CD14-positive monocyte (primary cell): ENCODE results near the gene CATSPER4. TPM values are rescaled to one million over a fixed set of nuclear protein-coding genes. Genes with fewer than 3 reads are reported as not detected.
A peak's percentile ranks its signal among the peaks of the same experiment; 100 is the strongest.

Experiments used
- DNase-seq, 3 donors: peaks; one replicate each; pipeline ENCODE4 v3.0.0-alpha.2; 2011 to 2022
- H2AFZ ChIP-seq: 2 replicates; pipeline ENCODE4 v1.6.0; 2012; ENCODE audit warnings: mild to moderate bottlenecking, low read depth, low read length, inconsistent platforms; ENCODE audit not compliant: insufficient read depth, poor library complexity, severe bottlenecking
- H3K27ac ChIP-seq, 2 donors: 1 replicate in 1 of 2; 2 replicates in 1 of 2; pipeline ENCODE4 v1.5.1; 2012 to 2013; ENCODE audit warnings: low read length in 2 of 2, control low read depth in 1 of 2, inconsistent platforms in 1 of 2, low read depth in 1 of 2, mild to moderate bottlenecking in 1 of 2
- H3K27me3 ChIP-seq, 2 donors: one replicate each; pipeline versions ENCODE4 v1.6.0 to v1.6.1; 2011 to 2013; ENCODE audit warnings: low read length in 2 of 2; ENCODE audit not compliant: control insufficient read depth in 2 of 2, insufficient read depth in 2 of 2
- H3K36me3 ChIP-seq, 2 donors: replicated peaks in 1 of 2; 1 replicate in 1 of 2; 2 replicates in 1 of 2; pipeline versions ENCODE4 v1.5.1 to v1.6.1; 2012 to 2013; ENCODE audit warnings: low read length in 2 of 2, control low read depth in 1 of 2, inconsistent platforms in 1 of 2, mild to moderate bottlenecking in 1 of 2; ENCODE audit not compliant: insufficient read depth in 2 of 2, control insufficient read depth in 1 of 2
- H3K4me1 ChIP-seq, 2 donors: 1 replicate in 1 of 2; 2 replicates in 1 of 2; pipeline versions ENCODE4 v1.5.1 to v1.6.1; 2012 to 2013; ENCODE audit warnings: low read length in 2 of 2, control low read depth in 1 of 2, inconsistent platforms in 1 of 2, mild to moderate bottlenecking in 1 of 2, moderate library complexity in 1 of 2; ENCODE audit not compliant: insufficient read depth in 2 of 2, control insufficient read depth in 1 of 2
- H3K4me2 ChIP-seq: replicated peaks from 2 replicates; pipeline ENCODE3; 2012; ENCODE audit warnings: low read length, moderate library complexity, mild to moderate bottlenecking; ENCODE audit not compliant: poor library complexity, severe bottlenecking; ENCODE audit errors: extremely low read depth
- H3K4me3 ChIP-seq, 3 experiments: fragments of 200-600 bp in 1 of 3; sonication (generic) in 1 of 3; replicated peaks in 1 of 3; 1 replicate in 2 of 3; 2 replicates in 1 of 3; pipeline ENCODE4 v1.5.1; 2011 to 2013; ENCODE audit warnings: low read length in 3 of 3, mild to moderate bottlenecking in 3 of 3, control low read depth in 2 of 3, low read depth in 2 of 3, inconsistent platforms in 1 of 3, moderate library complexity in 1 of 3
- H3K79me2 ChIP-seq: 2 replicates; pipeline ENCODE4 v1.6.0; 2012; ENCODE audit warnings: mild to moderate bottlenecking, control low read depth, inconsistent platforms, low read length, moderate library complexity; ENCODE audit not compliant: insufficient read depth
- H3K9ac ChIP-seq: 2 replicates; pipeline ENCODE4 v1.6.0; 2017; ENCODE audit warnings: low read length, mild to moderate bottlenecking; ENCODE audit not compliant: insufficient read depth, poor library complexity, severe bottlenecking
- H3K9me3 ChIP-seq, 2 donors: replicated peaks in 1 of 2; 1 replicate in 1 of 2; 2 replicates in 1 of 2; pipeline versions ENCODE4 v1.5.1 to v1.6.1; 2012 to 2013; ENCODE audit warnings: low read length in 2 of 2, control low read depth in 1 of 2; ENCODE audit not compliant: control insufficient read depth in 1 of 2, insufficient read depth in 1 of 2
- H4K20me1 ChIP-seq: 2 replicates; pipeline ENCODE4 v1.6.0; 2012; ENCODE audit warnings: mild to moderate bottlenecking, low read length, control low read depth, moderate library complexity; ENCODE audit not compliant: insufficient read depth
- H3K27ac Mint-ChIP-seq, 7 donors: one replicate each; pipeline ENCODE4 v1.8.0; 2020; ENCODE audit warnings: mild to moderate bottlenecking in 7 of 7, mixed read lengths in 7 of 7, moderate library complexity in 6 of 7, inconsistent platforms in 2 of 7
- H3K27me3 Mint-ChIP-seq, 3 donors: one replicate each; pipeline ENCODE4 v1.8.0; 2021 to 2022; ENCODE audit warnings: low read depth in 3 of 3, mild to moderate bottlenecking in 3 of 3, mixed read lengths in 3 of 3, moderate library complexity in 3 of 3, inconsistent platforms in 1 of 3
- H3K36me3 Mint-ChIP-seq, 2 donors: one replicate each; pipeline ENCODE4 v1.8.0; 2020; ENCODE audit warnings: mixed read lengths in 2 of 2, inconsistent platforms in 1 of 2, mild to moderate bottlenecking in 1 of 2
- H3K4me1 Mint-ChIP-seq: one replicate; pipeline ENCODE4 v1.8.0; 2020; ENCODE audit warnings: mild to moderate bottlenecking, mixed read lengths
- H3K4me3 Mint-ChIP-seq, 2 donors: one replicate each; pipeline ENCODE4 v1.8.0; 2020; ENCODE audit warnings: mild to moderate bottlenecking in 2 of 2, mixed read lengths in 2 of 2, moderate library complexity in 1 of 2
- H3K9me3 Mint-ChIP-seq, 7 donors: one replicate each; pipeline ENCODE4 v1.8.0; 2020 to 2022; ENCODE audit warnings: mixed read lengths in 7 of 7, mild to moderate bottlenecking in 6 of 7, moderate library complexity in 6 of 7, inconsistent platforms in 2 of 7
- WGBS: methylation state at CpG from one replicate; pipeline ENCODE4 v1.1.5; 2013; ENCODE audit warnings: missing lambda C conversion rate; ENCODE audit not compliant: insufficient coverage; 5-methylcytosine and 5-hydroxymethylcytosine counted together
- intact Hi-C, 2 donors: fragments of 100-400 bp; cut with micrococcal nuclease; formaldehyde crosslinking; loops; one replicate each; pipeline versions ENCODE4 v1.15.0 to v1.15.1; 2023
- polyA plus RNA-seq, 3 donors: library from polyadenylated mRNA; depleted of rRNA in 1 of 3; unstranded in 2 of 3; stranded (reverse) in 1 of 3; fragments of 300-500 nt in 2 of 3; fragments of >200 nt in 1 of 3; fragmentation: Illumina TruSeq in 2 of 3; gene quantifications; 1 replicate in 2 of 3; 2 replicates in 1 of 3; pipeline ENCODE4 v1.2.3, GENCODE V29; 2012 to 2021
- TF ChIP-seq, protein P1 (sequence below): fragments of 200-600 bp; IDR thresholded peaks from one replicate; pipeline ENCODE4 v1.8.0; 2022; ENCODE audit warnings: antibody characterized with exemption, mild to moderate bottlenecking

Gene CATSPER4
- polyA plus RNA-seq, 3 donors = not detected

DNA sequence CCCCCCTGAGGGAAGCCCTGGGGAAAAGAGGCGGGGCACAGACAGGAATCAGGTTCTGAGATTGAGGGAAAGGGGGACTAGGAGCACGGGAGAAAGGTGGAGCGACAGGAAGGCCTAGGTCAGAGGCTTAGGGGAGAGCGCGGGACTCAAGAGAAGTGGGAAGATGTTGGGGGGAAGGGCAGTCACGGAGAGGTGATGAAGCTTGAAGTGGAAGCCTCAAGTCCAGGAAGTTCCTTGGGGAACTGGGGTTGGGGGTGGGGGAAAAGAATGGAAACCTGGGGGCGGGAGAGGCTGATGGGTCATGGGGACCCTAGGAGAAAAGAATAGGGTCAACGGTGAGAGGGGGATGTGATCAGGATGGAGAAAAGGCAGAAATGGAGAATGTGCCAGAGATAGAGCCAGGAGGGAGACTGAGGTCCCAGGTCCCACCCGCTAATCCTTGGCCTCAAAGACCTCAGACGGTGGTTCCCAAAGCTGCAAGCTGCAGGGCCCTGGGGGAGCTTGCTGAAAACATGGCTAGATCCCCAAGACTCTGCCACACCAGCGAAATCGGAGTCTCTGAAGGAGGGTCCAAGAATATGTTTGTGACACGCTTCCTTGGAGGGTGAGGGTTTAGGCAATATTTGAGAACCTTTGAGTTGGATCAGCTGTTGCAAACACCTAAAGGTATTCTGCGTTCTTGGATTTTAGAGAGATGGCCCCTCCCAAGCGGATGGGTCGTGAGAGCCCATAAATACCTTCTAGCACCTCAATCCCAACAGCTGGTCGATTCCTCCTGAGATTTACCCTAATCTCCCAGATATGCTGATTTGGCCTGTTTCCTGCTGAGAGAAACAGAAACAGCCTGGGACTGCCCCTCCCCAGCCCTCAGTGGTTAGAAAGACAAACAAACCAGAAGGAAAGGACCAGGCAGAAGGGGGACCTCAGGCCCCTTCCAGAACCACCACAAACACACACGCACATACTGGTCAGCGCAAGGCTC lies 25.2 kb upstream of the CATSPER4 start:
- Mint-ChIP-seq H3K27ac (peak overlapping the region in 4 of 7 donors; percentile 37 to 57 (median 51)), H3K36me3 (peaks cover 0 to 2% of the 10 kb centered on the region in 2 donors), H3K4me3 (peak overlapping the region; percentile 70 to 85), H3K4me1 (peaks cover 23% of the 10 kb centered on the region), H3K9me3 (peaks cover 0 to 9% (median 0%) of the 10 kb centered on the region in 7 donors), H3K27me3 (peaks cover 34 to 52% (median 48%) of the 10 kb centered on the region in 3 donors)
- intact Hi-C loops = loop anchor here (1.0 to 5.0 kb wide), 5 partner anchors 43 to 157 kb away; partner anchors contain the start of gene CEP85 (in 1 of the 2)
- Histone ChIP-seq H3K27me3 (peaks cover 13 to 46% of the 10 kb centered on the region in 2 donors), H3K4me3 (peak overlapping the region in 1 of 3 experiments; percentile 68), H3K4me1 (peaks cover 27 to 39% of the 10 kb centered on the region in 2 donors), H3K79me2 (peaks cover 3% of the 10 kb centered on the region), H4K20me1 (no peaks in the 10 kb centered on the region), H3K9me3 (no peaks in the 10 kb centered on the region), H3K9ac (no peak overlapping the region), H2AFZ (peak overlapping the region; percentile 80), H3K4me2 (peak overlapping the region; percentile 73), H3K36me3 (no peaks in the 10 kb centered on the region), H3K27ac (no peak overlapping the region)
- TF ChIP-seq, protein P1, sequence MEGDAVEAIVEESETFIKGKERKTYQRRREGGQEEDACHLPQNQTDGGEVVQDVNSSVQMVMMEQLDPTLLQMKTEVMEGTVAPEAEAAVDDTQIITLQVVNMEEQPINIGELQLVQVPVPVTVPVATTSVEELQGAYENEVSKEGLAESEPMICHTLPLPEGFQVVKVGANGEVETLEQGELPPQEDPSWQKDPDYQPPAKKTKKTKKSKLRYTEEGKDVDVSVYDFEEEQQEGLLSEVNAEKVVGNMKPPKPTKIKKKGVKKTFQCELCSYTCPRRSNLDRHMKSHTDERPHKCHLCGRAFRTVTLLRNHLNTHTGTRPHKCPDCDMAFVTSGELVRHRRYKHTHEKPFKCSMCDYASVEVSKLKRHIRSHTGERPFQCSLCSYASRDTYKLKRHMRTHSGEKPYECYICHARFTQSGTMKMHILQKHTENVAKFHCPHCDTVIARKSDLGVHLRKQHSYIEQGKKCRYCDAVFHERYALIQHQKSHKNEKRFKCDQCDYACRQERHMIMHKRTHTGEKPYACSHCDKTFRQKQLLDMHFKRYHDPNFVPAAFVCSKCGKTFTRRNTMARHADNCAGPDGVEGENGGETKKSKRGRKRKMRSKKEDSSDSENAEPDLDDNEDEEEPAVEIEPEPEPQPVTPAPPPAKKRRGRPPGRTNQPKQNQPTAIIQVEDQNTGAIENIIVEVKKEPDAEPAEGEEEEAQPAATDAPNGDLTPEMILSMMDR = no peak
- WGBS = 70% methylated on average over 15 of the region's 19 CpGs
- no peak for DNase-seq

DNA sequence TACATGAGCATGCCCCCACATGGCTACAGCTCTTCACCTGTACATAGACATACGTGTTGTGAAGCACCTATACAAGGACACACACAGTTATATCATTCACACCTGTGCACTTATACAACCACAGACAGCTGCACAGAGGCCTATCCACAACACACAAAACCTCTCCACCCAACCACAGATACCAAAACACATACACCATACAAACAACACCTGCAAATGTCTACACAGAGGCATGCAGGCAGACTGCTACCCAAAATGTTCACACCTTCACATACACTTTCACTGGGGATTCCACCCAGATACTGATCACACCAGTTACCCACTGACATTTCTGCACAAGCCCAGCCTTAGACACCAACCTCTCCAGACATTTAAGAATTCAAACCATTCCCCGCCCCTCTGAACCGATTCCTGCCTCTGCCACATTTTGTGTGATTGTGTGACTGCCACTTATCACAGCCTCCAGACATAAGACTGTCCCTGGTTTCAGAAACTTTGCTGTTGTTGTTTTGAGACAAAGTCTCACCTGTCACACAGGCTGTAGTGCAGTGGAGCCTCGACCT lies 23.6 kb upstream of the CATSPER4 start:
- WGBS = 100% methylated on average over 1 of the region's 4 CpGs
- Histone ChIP-seq H3K27ac (no peak overlapping the region), H2AFZ (no peak overlapping the region), H3K4me1 (peaks cover 29 to 40% of the 10 kb centered on the region in 2 donors), H3K9ac (no peak overlapping the region), H3K36me3 (no peaks in the 10 kb centered on the region), H4K20me1 (no peaks in the 10 kb centered on the region), H3K27me3 (peaks cover 10 to 32% of the 10 kb centered on the region in 2 donors), H3K4me2 (no peak overlapping the region), H3K79me2 (peaks cover 12% of the 10 kb centered on the region), H3K4me3 (no peak overlapping the region), H3K9me3 (no peaks in the 10 kb centered on the region)
- Mint-ChIP-seq H3K36me3 (peaks cover 2 to 3% of the 10 kb centered on the region in 2 donors), H3K4me1 (peaks cover 29% of the 10 kb centered on the region), H3K27me3 (peaks cover 26 to 38% (median 38%) of the 10 kb centered on the region in 3 donors), H3K4me3 (no peak overlapping the region), H3K27ac (no peak overlapping the region), H3K9me3 (peaks cover 0 to 9% (median 0%) of the 10 kb centered on the region in 7 donors)
- no peak for DNase-seq
- intact Hi-C loops = loop anchor here (5.0 kb wide), 2 partner anchors 66 to 156 kb away; partner anchors contain the start of gene CEP85 (in 1 of the 2)
- TF ChIP-seq, protein P1 = no peak
